ENCODE results near the gene ATP2A3. TPM values are rescaled to one million over a fixed set of nuclear protein-coding genes. Genes with fewer than 3 reads are reported as not detected.
A peak's percentile ranks its signal among the peaks of the same experiment; 100 is the strongest.

The ATP2A3 gene
- total and polyA plus RNA-seq, 7 donors = 3.6 to 158 (median 12.7) TPM

DNA sequence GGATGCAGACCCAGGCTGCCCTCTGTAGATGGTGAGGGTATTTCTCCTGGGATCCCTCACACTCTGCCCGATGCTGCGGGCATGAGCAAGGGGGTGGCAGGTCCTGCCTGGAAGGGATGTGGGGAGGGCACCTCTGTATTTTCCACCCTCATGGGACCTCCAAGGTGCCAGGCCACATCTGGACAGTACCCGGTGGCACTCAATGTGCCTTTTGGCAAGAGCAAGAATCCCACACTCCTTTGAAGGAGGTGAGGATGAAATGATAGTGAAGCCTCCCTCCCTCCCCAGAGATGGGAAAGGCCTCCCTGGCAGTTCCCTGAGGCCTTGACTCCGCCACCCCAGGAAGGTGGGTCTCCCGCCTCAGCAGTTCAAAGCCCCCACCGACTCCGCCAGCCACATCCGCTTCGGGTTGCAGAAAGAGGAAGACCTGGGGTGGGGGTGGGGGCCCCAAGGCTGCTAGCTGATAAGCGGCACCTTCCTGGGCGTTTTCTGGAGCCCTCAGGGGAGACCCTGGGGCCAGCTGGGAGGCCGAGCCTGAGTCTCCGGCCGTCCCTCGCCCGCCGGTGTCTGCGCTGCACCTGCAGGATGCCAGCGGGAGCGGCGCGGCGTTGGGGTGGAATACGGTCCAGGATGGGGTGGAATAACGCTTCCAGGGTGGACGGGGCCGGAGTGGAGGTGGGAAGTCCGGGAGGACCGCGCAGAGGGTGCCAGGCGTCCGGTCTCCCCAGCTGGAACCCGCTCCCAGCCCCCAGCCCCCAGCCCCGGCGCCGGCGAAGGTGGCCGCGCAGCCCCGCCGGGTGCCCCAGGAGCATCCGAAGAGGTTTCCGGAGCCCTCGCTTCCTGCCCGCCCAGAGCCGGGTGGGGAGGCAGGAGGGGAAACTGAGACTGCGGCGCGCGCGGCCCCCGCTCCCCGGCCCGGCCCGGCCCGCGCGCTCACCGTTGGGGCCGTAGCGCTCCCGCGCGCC, 718 bp downstream of the ATP2A3 start:
- H3K27me3 ChIP-seq = peaks cover 21 to 58% (median 40%) of the 10 kb centered on the region in 3 donors
- H3K36me3 ChIP-seq = no peaks in the 10 kb centered on the region
- 2 to 3% methylated on average over 64 of the region's 64 CpGs for WGBS, 2 donors
- peaks cover 0 to 40% (median 21%) of the 10 kb centered on the region in 4 donors for H3K4me1 ChIP-seq
- no peaks in the 10 kb centered on the region for H3K9me3 ChIP-seq
- TF ChIP-seq POLR2AphosphoS5 (IDR thresholded peaks at IDR 0.05) (no peak), POLR2A (IDR thresholded peaks at IDR 0.05) (no peak), EP300 (IDR thresholded peaks at IDR 0.05) (no peak)
- TF ChIP-seq, protein P1, sequence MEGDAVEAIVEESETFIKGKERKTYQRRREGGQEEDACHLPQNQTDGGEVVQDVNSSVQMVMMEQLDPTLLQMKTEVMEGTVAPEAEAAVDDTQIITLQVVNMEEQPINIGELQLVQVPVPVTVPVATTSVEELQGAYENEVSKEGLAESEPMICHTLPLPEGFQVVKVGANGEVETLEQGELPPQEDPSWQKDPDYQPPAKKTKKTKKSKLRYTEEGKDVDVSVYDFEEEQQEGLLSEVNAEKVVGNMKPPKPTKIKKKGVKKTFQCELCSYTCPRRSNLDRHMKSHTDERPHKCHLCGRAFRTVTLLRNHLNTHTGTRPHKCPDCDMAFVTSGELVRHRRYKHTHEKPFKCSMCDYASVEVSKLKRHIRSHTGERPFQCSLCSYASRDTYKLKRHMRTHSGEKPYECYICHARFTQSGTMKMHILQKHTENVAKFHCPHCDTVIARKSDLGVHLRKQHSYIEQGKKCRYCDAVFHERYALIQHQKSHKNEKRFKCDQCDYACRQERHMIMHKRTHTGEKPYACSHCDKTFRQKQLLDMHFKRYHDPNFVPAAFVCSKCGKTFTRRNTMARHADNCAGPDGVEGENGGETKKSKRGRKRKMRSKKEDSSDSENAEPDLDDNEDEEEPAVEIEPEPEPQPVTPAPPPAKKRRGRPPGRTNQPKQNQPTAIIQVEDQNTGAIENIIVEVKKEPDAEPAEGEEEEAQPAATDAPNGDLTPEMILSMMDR (IDR thresholded peaks at IDR 0.05) = no peak
- intact Hi-C loops (cut with DNase I) = no loop called here
- H3K27ac ChIP-seq = peak overlapping the region; percentile 44 to 55 (median 50)
- DNase-seq = no peak
- peak overlapping the region in 3 of 4 donors; percentile 33 to 55 (median 44) for H3K4me3 ChIP-seq

DNA sequence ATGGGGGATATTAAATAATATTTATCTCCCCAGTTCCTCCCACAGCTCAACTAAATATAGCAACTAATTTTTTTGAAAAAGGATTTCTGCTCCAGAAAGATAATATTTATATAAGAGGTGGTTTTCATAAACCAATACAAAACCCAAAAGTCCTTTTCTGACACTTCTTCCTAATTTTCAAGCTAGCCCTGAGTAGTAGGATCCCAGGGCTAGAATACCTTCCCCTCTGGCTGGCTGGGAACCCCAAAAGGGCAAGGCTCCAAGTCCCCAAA, 1.3 kb downstream of the ATP2A3 start:
- peak overlapping the region in 2 of 4 donors; percentile 55 for H3K27ac ChIP-seq
- peaks cover 0 to 40% (median 21%) of the 10 kb centered on the region in 4 donors for H3K4me1 ChIP-seq
- TF ChIP-seq POLR2A (IDR thresholded peaks at IDR 0.05) = no peak
- TF ChIP-seq EP300 (IDR thresholded peaks at IDR 0.05) = no peak
- TF ChIP-seq POLR2AphosphoS5 (IDR thresholded peaks at IDR 0.05) = no peak
- TF ChIP-seq, protein P1 (IDR thresholded peaks at IDR 0.05) = no peak
- intact Hi-C loops (cut with DNase I) = no loop called here
- no peaks in the 10 kb centered on the region for H3K9me3 ChIP-seq
- H3K36me3 ChIP-seq = no peaks in the 10 kb centered on the region
- no peak for DNase-seq
- peak overlapping the region in 2 of 4 donors; percentile 33 to 55 for H3K4me3 ChIP-seq
- H3K27me3 ChIP-seq = peaks cover 21 to 58% (median 40%) of the 10 kb centered on the region in 3 donors

DNA sequence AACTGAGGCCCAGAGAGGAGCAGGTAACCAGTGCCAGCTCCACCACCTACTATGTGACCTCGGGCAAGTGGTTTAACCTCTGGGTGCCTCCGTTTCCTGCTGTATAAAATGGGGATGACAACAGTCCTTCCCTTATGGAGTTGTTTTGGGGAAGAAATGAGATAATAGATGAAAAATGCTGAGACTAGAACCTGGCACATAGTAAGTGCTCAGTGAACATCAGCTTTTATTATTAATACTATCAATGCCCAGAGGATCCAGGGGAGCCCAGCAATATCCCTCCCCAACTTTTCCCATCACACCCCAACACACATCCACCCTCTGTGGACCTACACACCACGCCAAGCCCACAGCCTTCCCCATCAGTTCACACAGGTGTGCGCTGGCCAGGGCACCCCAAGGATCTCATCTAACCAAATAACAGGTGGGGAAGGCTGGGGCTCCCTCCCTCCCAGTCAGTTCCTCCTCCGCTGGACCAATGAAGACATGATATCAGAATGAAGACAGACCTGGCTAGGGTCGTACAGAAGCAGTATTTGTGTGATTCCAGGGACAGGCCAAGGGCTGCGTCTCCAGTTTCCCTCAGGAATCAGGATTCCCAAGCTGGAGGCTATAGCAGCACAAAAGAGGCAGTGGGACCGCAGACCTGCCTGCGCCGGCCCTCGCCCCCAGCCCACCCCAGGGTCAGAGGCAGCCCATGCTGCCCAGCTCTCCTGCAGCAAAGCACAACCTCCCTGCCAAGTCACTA, 1.8 kb downstream of the ATP2A3 start:
- Histone ChIP-seq H3K4me3 (peak overlapping the region in 2 of 4 donors; percentile 33 to 55), H3K27ac (peak overlapping the region in 1 of 4 donors; percentile 15), H3K9me3 (no peaks in the 10 kb centered on the region), H3K36me3 (no peaks in the 10 kb centered on the region), H3K4me1 (peaks cover 0 to 40% (median 21%) of the 10 kb centered on the region in 4 donors), H3K27me3 (peaks cover 21 to 58% (median 40%) of the 10 kb centered on the region in 3 donors)
- DNase-seq = no peak
- WGBS, 2 donors = 53 to 76% methylated on average over 11 of the region's 11 CpGs
- TF ChIP-seq POLR2AphosphoS5 (IDR thresholded peaks at IDR 0.05) (no peak), EP300 (IDR thresholded peaks at IDR 0.05) (no peak), POLR2A (IDR thresholded peaks at IDR 0.05) (no peak)
- TF ChIP-seq, protein P1 (IDR thresholded peaks at IDR 0.05) = no peak
- intact Hi-C loops (cut with DNase I) = no loop called here

DNA sequence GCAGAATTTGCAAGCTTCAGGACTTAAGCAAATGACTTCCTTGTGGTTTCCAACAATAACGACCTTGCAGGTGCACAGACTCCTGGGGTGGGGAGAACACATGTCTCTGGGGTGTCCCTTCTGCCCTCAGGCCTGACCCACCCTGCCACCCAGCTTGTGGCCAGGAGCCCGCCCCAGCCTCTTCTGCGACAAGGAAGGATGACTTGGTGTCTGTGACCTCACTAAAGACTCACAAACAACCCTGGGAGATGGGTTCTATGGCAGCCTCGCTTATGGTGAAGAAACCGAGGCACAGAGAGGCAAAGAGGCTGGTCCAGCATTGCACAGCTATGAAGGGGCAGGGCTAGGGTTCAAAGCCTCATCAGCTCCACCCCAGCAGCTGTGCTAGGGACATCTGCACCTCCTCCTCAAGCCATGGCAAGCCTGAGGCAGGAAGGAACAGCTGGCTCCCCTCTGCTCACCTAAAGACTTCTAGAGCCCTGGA, 2.6 kb downstream of the ATP2A3 start:
- Histone ChIP-seq H3K9me3 (no peaks in the 10 kb centered on the region), H3K36me3 (no peaks in the 10 kb centered on the region), H3K27ac (peak overlapping the region in 2 of 4 donors; percentile 8 to 15), H3K4me3 (no peak overlapping the region), H3K4me1 (peaks cover 0 to 40% (median 21%) of the 10 kb centered on the region in 4 donors), H3K27me3 (peaks cover 21 to 55% (median 35%) of the 10 kb centered on the region in 3 donors)
- DNase-seq = no peak
- 15 to 30% methylated on average over 5 of the region's 5 CpGs for WGBS, 2 donors
- intact Hi-C loops (cut with DNase I) = no loop called here
- TF ChIP-seq POLR2AphosphoS5 (IDR thresholded peaks at IDR 0.05) (no peak), POLR2A (IDR thresholded peaks at IDR 0.05) (no peak), EP300 (IDR thresholded peaks at IDR 0.05) (no peak)
- TF ChIP-seq, protein P1 (IDR thresholded peaks at IDR 0.05) = no peak
